ENCODE results near the gene ENPP3.

ENPP3 gene

GRCh38 chr6:131763749-131764148 lies 126.6 kb downstream of the ENPP3 start:
- TF ChIP-seq, protein P1, sequence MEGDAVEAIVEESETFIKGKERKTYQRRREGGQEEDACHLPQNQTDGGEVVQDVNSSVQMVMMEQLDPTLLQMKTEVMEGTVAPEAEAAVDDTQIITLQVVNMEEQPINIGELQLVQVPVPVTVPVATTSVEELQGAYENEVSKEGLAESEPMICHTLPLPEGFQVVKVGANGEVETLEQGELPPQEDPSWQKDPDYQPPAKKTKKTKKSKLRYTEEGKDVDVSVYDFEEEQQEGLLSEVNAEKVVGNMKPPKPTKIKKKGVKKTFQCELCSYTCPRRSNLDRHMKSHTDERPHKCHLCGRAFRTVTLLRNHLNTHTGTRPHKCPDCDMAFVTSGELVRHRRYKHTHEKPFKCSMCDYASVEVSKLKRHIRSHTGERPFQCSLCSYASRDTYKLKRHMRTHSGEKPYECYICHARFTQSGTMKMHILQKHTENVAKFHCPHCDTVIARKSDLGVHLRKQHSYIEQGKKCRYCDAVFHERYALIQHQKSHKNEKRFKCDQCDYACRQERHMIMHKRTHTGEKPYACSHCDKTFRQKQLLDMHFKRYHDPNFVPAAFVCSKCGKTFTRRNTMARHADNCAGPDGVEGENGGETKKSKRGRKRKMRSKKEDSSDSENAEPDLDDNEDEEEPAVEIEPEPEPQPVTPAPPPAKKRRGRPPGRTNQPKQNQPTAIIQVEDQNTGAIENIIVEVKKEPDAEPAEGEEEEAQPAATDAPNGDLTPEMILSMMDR (IDR thresholded peaks at IDR 0.05; ENCODE audit: low read depth, low read length): no peak
- DNase-seq (ENCODE audit: extremely low read depth, low read depth): no peak

- no peak for DNase-seq (ENCODE audit: extremely low read depth, low read depth)
- TF ChIP-seq, protein P1 (IDR thresholded peaks at IDR 0.05; ENCODE audit: low read depth, low read length): no peak
These were observed 127.2 kb downstream of the ENPP3 start for GRCh38 chr6:131764350-131764749.

GRCh38 chr6:131765081-131765803 lies 128.1 kb downstream of the ENPP3 start:
- TF ChIP-seq, protein P1 (IDR thresholded peaks at IDR 0.05; ENCODE audit: low read depth, low read length): no peak
- no peak for DNase-seq (ENCODE audit: extremely low read depth, low read depth)

DNA sequence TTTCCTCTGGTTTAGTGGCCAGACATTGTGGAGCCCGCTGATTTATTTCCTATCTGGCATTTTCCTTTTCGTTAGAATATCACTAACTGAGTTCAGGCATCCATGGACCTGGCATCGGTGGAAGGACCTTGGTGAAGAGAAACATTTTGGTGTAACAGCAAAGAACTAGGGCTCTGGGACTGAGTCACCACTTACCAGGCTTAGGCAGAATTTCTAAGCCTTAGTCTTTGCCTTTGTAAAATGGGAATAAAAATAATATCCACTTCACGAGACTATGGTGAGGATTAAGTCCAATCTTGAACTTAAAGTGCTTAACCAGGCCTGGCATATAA lies 128.7 kb downstream of the ENPP3 start:
- TF ChIP-seq, protein P1 (IDR thresholded peaks at IDR 0.05; ENCODE audit: low read depth, low read length): no peak
- no peak for DNase-seq (ENCODE audit: extremely low read depth, low read depth)

DNA sequence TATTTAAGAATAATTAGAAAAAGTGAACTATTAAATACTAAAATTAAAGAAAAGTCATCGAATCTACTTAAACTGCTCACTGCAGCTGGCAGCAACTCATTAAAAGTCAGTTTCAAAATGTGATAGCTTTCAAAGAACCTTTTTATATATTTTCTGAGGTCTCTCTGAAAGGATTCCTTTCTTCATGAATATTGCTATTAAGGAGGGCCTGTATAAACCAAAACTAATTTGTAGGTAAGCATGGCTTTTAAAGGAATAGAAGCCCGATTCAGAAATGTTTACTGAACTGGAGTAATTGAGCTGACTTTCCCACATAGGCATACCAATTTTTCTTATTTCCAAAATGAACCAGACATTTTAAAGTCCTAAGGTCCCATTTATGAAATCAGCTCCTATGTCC lies 129.5 kb downstream of the ENPP3 start:
- TF ChIP-seq, protein P1 (IDR thresholded peaks at IDR 0.05; ENCODE audit: low read depth, low read length): no peak
- no peak for DNase-seq (ENCODE audit: extremely low read depth, low read depth)

DNA sequence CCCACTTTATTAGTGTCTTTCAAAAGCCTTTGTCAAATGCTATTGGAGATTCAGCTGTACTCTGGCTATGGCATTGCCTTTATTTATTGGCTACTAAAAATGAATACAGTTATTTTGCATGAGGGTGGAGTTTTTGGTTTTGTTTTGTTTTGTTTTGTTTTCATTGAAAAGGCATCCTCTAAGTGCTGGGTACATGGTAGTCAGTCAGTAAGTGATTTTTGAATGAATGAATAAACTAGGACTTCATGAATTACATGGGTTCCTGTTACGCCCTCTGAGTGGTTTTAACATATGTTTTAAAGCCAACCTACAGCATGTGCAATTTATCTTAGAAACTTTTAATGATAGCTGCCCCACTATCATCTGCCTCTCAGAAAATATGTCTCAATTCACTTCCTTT lies 131.9 kb downstream of the ENPP3 start:
- TF ChIP-seq, protein P1 (IDR thresholded peaks at IDR 0.05; ENCODE audit: low read depth, low read length): no peak
- no peak for DNase-seq (ENCODE audit: extremely low read depth, low read depth)

DNA sequence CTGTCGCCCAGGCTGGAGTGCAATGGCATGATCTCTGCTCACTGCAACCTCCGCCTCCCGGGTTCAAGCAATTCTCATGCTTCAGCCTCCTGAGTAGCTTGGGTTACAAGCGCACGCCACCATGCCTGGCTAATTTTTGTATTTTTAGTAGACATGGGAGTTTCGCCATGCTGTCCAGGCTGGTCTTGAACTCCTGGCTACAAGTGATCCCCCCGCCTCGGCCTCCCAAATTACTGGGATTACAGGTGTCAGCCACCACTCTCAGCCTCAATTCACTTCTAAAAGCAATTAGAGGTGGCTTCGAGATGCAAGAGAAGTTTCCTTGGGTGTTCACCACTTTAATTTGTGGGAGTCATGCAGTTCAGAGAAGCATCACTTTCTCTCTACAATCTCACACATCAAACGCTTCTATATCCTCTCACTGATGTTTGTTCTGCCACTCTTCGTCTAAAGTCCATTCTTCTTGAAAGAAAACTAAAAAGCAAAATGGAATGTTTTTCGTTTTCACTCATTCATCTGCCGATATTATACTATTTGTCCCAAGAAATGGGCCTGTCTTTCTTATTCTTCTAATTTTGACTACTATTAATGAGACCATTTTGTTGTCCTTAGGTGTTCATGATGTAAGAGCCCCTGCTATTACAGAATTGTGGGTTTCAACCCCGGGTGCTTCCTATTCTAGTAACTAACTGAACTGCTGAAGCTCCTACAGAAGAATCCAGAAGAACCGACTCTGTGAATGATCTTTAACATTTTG lies 132.5 kb downstream of the ENPP3 start:
- TF ChIP-seq, protein P1 (IDR thresholded peaks at IDR 0.05; ENCODE audit: low read depth, low read length): no peak

More for the DNA sequence above, 132.5 kb downstream of the ENPP3 start:
- DNase-seq (ENCODE audit: extremely low read depth, low read depth): no peak
